H4 (cell line): Measurements from ENCODE around the gene NRXN3. TPM values are rescaled to one million over a fixed set of nuclear protein-coding genes. Genes with fewer than 3 reads are reported as not detected.

Experiments used
- DNase-seq: peaks from one replicate; pipeline ENCODE4 v3.0.0-alpha.2; 2015; ENCODE audit warnings: low spot score
- total RNA-seq: library from RNA; depleted of rRNA; stranded (reverse); fragments of >200 nt; shearing (Covaris generic); gene quantifications from 2 replicates; pipeline ENCODE4 v1.2.3, GENCODE V29; 2014

Gene NRXN3
- total RNA-seq, 1 experiment from 2014 or later, result 0.37 TPM

GRCh38 chr14:79278798-79279644 lies 1108.8 kb downstream of the NRXN3 start:
- peak; percentile 82 for DNase-seq

- DNase-seq, result no peak
These were observed 1109.7 kb downstream of the NRXN3 start for GRCh38 chr14:79279645-79280597.

GRCh38 chr14:79281244-79282152 lies 1111.3 kb downstream of the NRXN3 start:
- DNase-seq, result no peak

- no peak for DNase-seq
These were observed 1114.4 kb downstream of the NRXN3 start for GRCh38 chr14:79284621-79285020.

GRCh38 chr14:79285263-79285662 lies 1115.1 kb downstream of the NRXN3 start:
- DNase-seq, result no peak

GRCh38 chr14:79287976-79288375 lies 1117.8 kb downstream of the NRXN3 start:
- no peak for DNase-seq

GRCh38 chr14:79293482-79294177 lies 1123.5 kb downstream of the NRXN3 start:
- DNase-seq, result no peak

- no peak for DNase-seq
These were observed 1124.3 kb downstream of the NRXN3 start for GRCh38 chr14:79294499-79294898.

GRCh38 chr14:79295385-79295784 lies 1125.2 kb downstream of the NRXN3 start:
- DNase-seq, result no peak

GRCh38 chr14:79298373-79298772 lies 1128.2 kb downstream of the NRXN3 start:
- no peak for DNase-seq

- no peak for DNase-seq
These were observed 1129.0 kb downstream of the NRXN3 start for GRCh38 chr14:79299162-79299561.

GRCh38 chr14:79304279-79304678 lies 1134.1 kb downstream of the NRXN3 start:
- DNase-seq, result no peak

- no peak for DNase-seq
These were observed 1136.4 kb downstream of the NRXN3 start for GRCh38 chr14:79306546-79306945.

GRCh38 chr14:79318371-79318770 lies 1148.2 kb downstream of the NRXN3 start:
- peak; percentile 10 for DNase-seq

- no peak for DNase-seq
These were observed 1150.4 kb downstream of the NRXN3 start for GRCh38 chr14:79320561-79320960.

GRCh38 chr14:79321070-79321469 lies 1150.9 kb downstream of the NRXN3 start:
- DNase-seq, result no peak

- peak; percentile 81 for DNase-seq
These were observed 1154.9 kb downstream of the NRXN3 start for GRCh38 chr14:79325071-79325470.

- DNase-seq, result no peak
These were observed 1155.4 kb downstream of the NRXN3 start for GRCh38 chr14:79325557-79325956.

GRCh38 chr14:79328863-79329262 lies 1158.7 kb downstream of the NRXN3 start:
- DNase-seq, result no peak

GRCh38 chr14:79331830-79332229 lies 1161.7 kb downstream of the NRXN3 start:
- DNase-seq, result no peak
